ENCODE measurements around the gene ARHGAP31.

Gene ARHGAP31

DNA sequence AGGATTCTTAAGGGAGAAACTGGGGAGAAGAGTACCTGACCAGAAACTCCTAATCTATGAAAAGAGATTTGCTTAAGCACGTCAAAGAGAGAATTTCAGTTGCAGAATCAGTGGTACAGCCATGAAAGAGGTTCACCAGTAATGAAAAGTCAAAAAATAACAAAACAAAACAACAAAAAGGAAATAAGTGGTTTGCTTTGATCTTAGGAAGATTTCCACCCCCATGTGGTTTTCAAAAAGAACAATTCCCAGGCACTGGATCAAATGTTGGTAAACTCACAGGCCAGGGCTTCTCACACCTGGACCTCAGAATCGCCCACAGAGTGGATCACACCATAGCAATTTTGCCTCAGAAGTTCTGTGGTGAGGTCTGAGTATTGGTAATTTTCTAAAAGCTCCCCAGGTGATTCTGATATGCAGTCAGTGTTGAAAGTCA is 101.8 kb downstream of the ARHGAP31 start:
- no peak for TF ChIP-seq POLR2A (IDR thresholded peaks at IDR 0.05; ENCODE audit: low read depth, low read length)
- DNase-seq (ENCODE audit: insufficient read length, low spot score) (no peak), FAIRE-seq (no peak)

DNA sequence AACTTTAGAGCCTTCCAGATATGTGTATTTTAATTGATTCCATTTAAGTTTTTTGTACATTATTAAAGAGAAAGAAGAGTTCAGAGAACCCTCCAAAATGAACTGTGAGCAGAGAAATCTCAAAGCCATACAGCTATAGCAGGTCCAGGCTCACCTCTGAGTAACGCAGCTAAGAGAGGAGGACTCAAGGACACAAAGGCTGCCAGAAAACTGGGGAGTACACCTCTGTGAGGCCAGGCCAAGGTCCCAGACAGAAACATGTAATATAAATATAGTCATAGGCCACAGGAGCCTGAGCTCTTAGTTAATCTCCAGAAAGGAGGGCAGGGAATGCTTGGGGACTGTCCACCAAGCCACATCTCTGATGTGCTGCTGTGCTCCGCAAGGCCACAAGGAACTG is 102.7 kb downstream of the ARHGAP31 start:
- FAIRE-seq (no peak), DNase-seq (ENCODE audit: insufficient read length, low spot score) (no peak)
- TF ChIP-seq POLR2A (IDR thresholded peaks at IDR 0.05; ENCODE audit: low read depth, low read length) = no peak

DNA sequence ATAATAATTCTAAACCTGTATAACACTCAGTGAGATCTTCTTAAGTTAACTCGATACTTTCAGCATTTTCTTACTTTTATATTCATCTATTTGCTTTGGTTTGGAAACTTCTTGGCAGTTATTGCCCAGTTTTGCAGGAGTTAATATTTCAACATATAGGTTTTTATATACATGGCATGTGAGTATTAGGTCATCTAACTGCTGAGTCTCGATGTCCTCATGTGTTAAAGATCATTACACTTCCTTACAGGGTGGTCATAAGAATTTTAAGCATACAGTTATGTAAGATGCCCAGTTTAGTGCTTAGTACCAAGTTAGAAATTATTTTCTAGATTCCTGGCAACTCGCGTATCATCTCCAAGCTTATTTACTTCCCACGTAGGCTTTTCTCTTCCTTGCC is 106.3 kb downstream of the ARHGAP31 start:
- TF ChIP-seq POLR2A (IDR thresholded peaks at IDR 0.05; ENCODE audit: low read depth, low read length) = no peak
- no peak for FAIRE-seq
- DNase-seq (ENCODE audit: insufficient read length, low spot score) = no peak

DNA sequence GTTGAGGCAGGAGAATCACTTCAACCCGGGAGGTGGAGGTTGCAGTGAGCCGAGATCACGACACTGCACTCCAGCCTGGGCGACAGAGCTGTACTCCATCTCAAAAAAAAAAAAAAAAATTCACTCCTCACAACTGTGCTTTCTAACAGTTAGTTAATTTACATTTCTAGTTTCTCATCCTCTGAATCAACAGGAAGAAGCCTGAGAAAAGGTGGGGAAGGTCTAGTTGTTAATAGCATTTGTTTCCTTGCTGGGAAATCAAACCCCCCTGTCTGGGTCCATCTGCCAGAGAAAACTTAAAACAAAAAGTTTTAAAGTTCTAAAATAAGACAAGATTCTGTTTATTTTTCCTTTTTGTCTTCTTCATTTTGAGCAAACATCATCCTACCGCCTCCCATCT is 106.9 kb downstream of the ARHGAP31 start:
- TF ChIP-seq POLR2A (IDR thresholded peaks at IDR 0.05; ENCODE audit: low read depth, low read length) = no peak
- FAIRE-seq (no peak), DNase-seq (ENCODE audit: insufficient read length, low spot score) (no peak)

DNA sequence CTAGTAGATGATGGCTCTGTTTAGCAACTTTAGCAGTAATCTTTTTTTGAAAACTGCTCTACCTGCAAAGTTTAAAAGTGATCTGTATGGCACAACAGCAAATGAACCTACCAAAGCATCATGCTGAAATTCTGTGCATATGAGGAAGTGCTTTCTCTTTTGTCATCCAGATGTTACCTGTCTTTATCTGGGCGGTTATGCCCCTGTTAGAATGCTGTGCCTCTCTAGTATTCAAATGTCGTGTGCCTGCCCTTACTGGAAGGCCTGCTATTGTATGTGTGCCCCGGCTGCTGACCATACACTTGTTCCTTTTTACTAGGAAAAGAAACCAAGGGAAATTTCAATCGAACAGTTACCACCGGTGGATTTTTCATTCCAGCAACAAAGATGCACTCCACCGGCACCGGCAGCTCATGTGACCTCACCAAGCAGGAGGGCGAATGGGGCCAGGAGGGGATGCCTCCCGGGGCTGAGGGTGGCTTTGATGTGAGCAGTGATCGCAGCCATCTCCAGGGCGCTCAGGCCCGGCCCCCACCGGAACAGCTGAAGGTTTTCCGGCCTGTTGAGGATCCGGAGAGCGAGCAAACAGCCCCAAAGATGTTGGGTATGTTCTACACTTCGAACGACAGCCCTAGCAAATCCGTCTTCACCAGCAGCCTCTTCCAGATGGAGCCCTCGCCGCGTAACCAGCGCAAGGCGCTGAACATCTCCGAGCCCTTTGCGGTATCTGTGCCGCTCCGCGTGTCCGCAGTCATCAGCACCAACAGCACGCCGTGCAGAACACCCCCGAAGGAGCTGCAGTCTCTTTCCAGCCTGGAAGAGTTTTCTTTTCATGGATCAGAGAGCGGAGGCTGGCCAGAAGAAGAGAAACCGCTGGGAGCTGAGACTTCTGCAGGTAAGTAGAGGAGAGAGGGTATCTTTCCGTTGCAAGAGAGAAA is 107.6 kb downstream of the ARHGAP31 start:
- DNase-seq (ENCODE audit: insufficient read length, low spot score) (no peak), FAIRE-seq (no peak)
- no peak for TF ChIP-seq POLR2A (IDR thresholded peaks at IDR 0.05; ENCODE audit: low read depth, low read length)

DNA sequence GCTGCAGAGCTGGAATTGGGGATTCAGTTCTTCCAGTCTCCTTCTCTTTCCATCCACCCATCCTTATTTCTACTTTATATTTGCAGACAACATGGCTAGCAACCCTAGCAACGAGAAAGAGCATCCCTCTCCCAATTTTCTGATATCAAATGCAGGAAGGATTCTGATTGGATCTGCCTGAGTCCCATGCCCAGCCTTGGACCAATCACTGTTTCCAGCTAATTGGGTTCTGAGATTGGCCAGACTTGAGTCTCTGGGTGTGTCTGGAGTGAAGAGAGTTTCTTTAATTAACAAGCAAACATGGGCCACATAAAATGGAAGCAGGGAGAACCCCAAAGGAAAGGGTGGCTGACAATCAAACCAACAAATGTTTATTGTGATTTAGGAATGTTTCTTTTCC is 108.6 kb downstream of the ARHGAP31 start:
- DNase-seq (ENCODE audit: insufficient read length, low spot score) (no peak), FAIRE-seq (no peak)
- no peak for TF ChIP-seq POLR2A (IDR thresholded peaks at IDR 0.05; ENCODE audit: low read depth, low read length)

DNA sequence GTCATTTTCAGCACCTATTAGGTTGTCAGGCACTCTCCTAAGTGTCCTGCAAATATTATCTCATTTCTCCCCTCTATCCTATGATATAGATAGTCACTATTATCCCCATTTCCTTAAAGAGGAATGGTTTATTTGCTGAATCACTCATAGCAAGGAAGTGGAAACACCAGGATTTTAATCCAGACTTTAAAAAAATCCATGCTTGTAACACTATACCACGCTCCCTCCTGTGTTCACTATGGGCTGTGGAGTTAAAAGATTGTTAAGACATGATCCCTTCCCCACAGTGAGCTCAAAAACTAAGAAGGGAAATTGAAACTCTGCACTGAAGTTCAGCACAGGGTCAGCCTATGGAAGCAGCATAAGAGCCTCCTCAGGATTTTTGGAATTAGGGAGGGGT is 109.0 kb downstream of the ARHGAP31 start:
- FAIRE-seq (no peak), DNase-seq (ENCODE audit: insufficient read length, low spot score) (no peak)
- no peak for TF ChIP-seq POLR2A (IDR thresholded peaks at IDR 0.05; ENCODE audit: low read depth, low read length)

DNA sequence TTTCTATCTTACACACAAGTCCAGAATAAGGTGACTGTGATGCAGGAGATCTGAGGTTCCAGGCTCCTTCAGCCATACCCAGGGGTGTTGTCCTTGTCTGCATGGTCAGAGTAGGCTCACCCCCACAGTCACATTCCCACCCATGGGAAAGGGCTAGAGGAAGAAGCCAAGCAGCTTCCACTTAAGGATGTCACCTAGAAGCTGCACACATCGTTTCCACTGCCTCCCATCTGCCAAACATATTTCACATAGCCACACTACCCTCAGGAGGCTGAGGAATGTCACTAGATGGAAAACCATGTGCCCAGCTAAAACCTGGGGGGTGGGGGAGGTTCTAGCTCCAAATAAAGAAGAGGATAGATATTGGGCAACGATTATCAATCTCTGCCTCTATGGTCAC is 111.1 kb downstream of the ARHGAP31 start:
- no peak for TF ChIP-seq POLR2A (IDR thresholded peaks at IDR 0.05; ENCODE audit: low read depth, low read length)
- DNase-seq (ENCODE audit: insufficient read length, low spot score) (no peak), FAIRE-seq (no peak)

DNA sequence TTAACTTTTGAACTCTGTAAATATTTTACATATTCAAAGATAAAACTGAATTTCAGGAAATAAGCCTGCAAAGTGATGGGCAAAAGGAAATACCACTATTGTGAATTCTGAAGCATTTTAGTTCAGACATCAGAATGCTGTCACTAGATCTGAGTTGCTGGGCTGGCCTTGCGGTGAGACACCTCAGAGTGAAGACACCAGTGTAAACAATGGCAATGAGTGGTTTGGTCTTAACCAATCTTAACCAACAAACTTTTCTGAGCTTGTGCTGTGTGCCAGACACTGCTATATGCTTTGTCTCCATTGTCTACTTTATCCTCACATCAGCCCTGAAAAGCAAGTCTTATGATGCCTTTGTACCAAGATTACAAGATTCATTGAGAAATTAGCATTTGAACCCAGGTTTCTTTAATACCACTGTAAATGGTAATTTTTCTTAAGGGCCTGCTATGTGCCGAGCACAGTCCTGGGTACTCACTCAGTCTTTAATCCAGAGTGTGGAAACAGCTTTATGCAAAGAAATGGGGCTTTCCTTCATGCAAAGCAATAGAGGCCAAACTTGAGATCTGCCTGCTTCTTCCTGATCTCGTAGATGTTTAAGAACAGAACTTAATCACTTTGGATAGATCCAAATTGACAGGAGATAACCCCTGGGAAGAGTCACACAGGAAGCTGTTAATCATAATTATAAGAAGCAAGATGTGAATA is 114.2 kb downstream of the ARHGAP31 start:
- TF ChIP-seq POLR2A (IDR thresholded peaks at IDR 0.05; ENCODE audit: low read depth, low read length) = no peak
- DNase-seq (ENCODE audit: insufficient read length, low spot score) (no peak), FAIRE-seq (no peak)

DNA sequence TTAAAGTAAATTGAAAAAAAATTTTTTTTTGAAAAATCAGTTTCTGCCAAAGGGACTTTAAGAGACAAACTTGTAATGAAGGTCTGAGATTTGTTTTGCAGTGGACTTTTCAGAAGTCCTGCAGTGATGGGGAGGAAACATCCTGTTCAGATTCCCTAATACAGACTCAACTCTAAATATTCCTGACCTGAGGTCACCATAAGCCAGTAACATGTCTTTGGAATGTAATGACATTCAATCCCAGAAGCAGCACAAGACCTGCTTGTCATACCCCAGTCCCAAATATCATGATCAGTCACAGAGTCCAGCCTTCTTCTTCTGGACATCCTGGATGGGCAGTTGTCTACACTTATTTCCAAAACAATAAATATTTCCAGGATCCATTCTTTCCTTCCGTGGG is 115.7 kb downstream of the ARHGAP31 start:
- no peak for FAIRE-seq
- DNase-seq (ENCODE audit: insufficient read length, low spot score) = no peak

DNA sequence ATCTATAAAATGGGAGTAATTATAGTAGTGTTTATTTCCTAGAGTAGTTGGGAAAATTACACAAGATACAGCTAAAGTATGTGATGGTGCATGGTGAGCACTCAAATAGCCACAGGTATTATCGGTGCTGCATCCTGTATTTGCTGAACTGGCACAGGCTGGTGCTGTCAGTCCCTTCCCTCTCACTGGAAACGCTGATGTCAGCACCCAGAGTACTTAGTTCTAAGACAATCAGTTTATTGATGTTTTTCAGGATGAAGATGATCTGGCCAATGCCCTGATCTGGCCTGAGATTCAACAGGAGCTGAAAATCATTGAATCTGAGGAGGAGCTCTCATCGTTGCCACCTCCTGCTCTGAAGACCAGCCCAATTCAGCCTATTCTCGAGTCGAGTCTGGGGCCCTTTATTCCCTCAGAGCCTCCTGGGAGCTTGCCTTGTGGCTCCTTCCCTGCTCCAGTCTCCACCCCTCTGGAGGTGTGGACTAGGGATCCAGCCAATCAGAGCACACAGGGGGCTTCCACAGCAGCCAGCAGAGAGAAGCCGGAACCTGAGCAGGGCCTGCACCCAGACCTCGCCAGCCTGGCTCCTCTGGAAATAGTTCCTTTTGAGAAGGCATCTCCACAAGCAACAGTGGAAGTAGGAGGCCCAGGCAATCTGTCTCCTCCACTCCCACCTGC is 119.6 kb downstream of the ARHGAP31 start:
- no peak for FAIRE-seq
- TF ChIP-seq POLR2A (IDR thresholded peaks at IDR 0.05; ENCODE audit: low read depth, low read length) = no peak
- DNase-seq (ENCODE audit: insufficient read length, low spot score) = no peak

More for the DNA sequence above, 115.7 kb downstream of the ARHGAP31 start:
- no peak for TF ChIP-seq POLR2A (IDR thresholded peaks at IDR 0.05; ENCODE audit: low read depth, low read length)

DNA sequence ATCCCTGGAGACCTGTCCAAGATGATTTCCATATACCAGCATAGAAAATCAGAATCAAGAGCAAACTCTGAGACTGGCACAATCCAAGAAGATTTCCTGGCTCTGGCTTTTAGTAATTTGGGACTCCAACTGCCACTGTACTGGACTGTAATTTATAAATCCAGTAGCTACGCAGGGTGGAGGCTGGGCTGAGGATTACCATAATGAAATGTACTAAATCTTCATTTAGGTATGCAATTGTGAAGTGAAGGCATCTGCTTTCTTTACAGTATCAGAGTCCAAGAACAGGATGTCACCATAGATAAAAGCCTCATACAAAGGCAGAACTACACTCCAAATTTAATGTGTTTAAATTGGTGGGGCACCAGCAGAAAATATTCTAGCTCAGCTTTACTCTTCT is 122.7 kb downstream of the ARHGAP31 start:
- TF ChIP-seq POLR2A (IDR thresholded peaks at IDR 0.05; ENCODE audit: low read depth, low read length) = no peak
- FAIRE-seq (no peak), DNase-seq (ENCODE audit: insufficient read length, low spot score) (no peak)

DNA sequence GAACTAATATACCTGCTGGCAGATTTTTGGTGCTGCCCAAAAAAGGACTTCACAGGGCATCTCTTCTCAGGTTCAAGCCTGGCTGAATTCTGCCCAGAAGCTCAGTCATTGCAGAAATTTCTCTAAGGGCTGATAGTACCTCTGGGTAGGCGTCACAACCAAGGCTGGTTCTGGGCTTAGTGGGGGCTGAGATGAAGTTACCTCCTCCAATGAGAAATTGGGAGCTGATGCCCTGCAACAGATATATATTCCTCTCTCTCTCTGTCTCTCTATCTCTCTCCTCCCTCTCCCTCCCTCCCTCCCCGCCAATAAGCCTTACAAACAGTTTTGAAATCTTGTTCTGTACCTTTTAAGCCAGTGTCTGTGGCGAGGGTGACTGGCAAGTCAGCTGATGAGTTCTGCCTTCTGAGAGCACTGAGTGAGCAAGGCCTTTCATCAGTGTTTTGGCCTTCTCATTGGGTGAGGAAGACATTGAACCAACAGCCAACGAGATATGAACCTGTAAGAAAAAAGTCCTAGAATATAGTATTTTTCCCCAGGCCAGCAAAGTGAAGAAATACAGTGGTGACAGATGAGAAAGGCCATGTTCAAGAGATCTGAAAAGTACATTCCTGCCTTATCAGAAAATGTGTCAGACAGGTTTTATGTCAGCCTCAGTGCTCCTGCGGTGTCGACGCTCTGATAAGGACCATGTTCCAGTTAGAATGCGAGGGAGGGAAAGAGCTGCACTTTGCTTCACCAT is 123.8 kb downstream of the ARHGAP31 start:
- FAIRE-seq (no peak), DNase-seq (ENCODE audit: insufficient read length, low spot score) (no peak)
- TF ChIP-seq POLR2A (IDR thresholded peaks at IDR 0.05; ENCODE audit: low read depth, low read length) = no peak
